GM12872 (cell line): Measurements from ENCODE around the gene ALKBH7.

Experiments used
- CTCF ChIP-seq: IDR thresholded peaks from 3 replicates; pipeline ENCODE4 v1.5.1; 2011; ENCODE audit warnings: low read depth, mild to moderate bottlenecking, low read length, moderate library complexity; ENCODE audit not compliant: insufficient read depth

Gene ALKBH7

GRCh38 chr19:6372594-6373095 lies at the start of gene ALKBH7:
TSS of gene ALKBH7 (plus strand) at chr19:6372794. CDS start at chr19:6372821, 27 bp downstream.
- TF ChIP-seq CTCF: no peak

- no peak for TF ChIP-seq CTCF
These were observed 47.8 kb upstream of the ALKBH7 start for GRCh38 chr19:6324757-6325156.

- no peak for TF ChIP-seq CTCF
These were observed 47.0 kb upstream of the ALKBH7 start for GRCh38 chr19:6325614-6326013.

- TF ChIP-seq CTCF: no peak
These were observed 45.8 kb upstream of the ALKBH7 start for GRCh38 chr19:6326815-6327214.

GRCh38 chr19:6333439-6333838 lies 39.2 kb upstream of the ALKBH7 start, which contains the start of gene ACER1:
TSS of gene ACER1 (minus strand) at chr19:6333612. CDS start at chr19:6333551, 61 bp downstream.
- no peak for TF ChIP-seq CTCF

GRCh38 chr19:6334490-6335285 lies 37.9 kb upstream of the ALKBH7 start:
- TF ChIP-seq CTCF: no peak

GRCh38 chr19:6340493-6341201 lies 31.9 kb upstream of the ALKBH7 start:
- 0 out of 3 replicates have a peak, but pooled peaks have one; percentile 28 for TF ChIP-seq CTCF
